Ecto neural progenitor cell (in vitro differentiated cells): ENCODE data around the gene MAD1L1.

Experiments
- DNase-seq: peaks from one replicate; pipeline ENCODE4 v3.0.0-alpha.2; 2018; ENCODE audit warnings: low spot score

The MAD1L1 gene

GRCh38 chr7:2242541-2243429 is 10.0 kb upstream of the MAD1L1 start:
- DNase-seq = no peak

- DNase-seq = peak; percentile 92
Observed at GRCh38 chr7:2241580-2242540, 9.1 kb upstream of the MAD1L1 start, which contains the start of the genes MRM2 and NUDT1. TSS of gene MRM2 (minus strand) at chr7:2242205. CDS start at chr7:2242169, 36 bp downstream. TSS of gene NUDT1 (plus strand) at chr7:2242226. CDS start at chr7:2244575, 2,349 bp downstream.

DNA sequence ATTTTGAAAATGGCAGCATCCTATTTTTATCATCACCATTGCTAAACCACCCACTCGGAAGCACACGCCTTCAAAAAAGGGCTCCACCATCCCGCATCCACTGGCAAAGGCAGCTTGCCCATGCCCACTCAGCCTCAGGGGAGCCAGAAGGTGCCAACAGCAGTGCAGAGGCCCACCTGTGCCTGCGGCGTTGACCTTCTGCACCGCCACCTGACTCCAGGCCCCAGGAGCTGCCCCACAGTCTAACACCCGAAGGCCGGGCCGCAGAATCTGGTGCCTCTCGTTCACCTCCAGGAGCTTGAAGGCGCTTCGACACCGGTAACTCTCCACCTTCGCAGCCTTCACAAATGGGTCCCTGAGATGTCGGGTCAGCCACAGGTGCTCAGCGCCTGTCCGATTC is 6.5 kb upstream of the MAD1L1 start:
- DNase-seq = no peak

DNA sequence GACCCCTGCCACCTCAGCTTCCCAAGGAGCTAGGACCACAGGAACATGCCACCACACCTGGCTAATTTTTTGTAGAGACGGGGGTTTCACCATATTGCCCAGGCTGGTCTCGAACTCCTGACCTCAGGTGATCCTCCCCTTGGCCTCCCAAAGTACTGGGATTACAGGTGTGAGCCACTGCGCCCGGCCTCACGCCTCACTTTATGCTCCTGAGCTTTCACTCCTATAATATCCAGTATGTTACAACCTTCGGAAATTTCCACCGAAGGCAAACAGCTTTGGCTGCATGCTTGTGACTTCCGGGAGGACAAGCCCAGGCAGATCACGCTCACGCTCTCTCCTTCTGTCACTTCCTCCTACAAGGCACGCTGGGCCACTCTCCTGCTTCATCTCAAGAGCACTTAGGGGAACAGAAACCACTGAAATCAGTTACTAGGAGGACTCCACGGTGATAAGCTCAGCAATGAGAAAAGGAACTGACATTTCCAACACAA is 4.4 kb upstream of the MAD1L1 start:
- DNase-seq = no peak

DNA sequence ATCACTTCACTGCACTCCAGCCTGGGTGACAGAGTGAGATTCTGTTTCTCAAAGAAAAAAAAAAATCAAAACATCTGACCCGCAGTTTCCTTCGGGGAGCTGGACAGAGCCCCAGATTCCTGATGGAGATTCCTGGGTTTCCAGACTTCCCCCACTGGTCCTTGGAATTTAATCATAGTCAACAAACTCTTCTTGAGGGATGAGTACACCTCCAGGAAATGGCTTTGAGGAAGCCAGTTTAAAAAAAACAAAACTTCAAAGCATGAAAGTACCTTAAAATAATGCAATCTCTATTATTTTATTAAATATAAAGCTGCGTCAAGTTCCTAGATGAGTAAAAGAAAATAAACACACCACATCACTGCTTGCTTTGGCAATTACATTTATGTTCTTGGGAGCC is 1.2 kb upstream of the MAD1L1 start:
- DNase-seq = no peak

- peak; percentile 69 for DNase-seq
Observed at GRCh38 chr7:2231992-2232765, 566 bp downstream of the MAD1L1 start.

- DNase-seq = no peak
Observed at GRCh38 chr7:2230882-2231281, 1.9 kb downstream of the MAD1L1 start.

DNA sequence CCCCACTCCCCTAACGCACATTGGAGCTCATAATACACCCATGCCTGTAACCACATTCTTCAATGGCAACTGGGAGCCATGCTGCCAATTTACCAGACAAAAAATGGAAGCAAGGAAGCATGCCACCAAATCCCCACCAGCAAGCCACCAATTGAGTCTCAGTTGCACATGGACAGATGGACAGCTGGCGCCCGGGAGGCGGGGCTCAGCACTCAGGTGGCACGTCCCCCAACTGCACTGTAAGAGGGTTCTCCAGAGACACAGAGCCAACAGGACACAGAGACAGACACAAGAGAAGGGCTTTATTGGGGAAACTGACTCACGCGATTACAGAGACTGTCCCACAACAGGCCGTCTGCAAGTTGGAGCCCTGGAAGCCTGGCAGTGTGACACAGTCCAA is 2.5 kb downstream of the MAD1L1 start:
- DNase-seq = no peak

DNA sequence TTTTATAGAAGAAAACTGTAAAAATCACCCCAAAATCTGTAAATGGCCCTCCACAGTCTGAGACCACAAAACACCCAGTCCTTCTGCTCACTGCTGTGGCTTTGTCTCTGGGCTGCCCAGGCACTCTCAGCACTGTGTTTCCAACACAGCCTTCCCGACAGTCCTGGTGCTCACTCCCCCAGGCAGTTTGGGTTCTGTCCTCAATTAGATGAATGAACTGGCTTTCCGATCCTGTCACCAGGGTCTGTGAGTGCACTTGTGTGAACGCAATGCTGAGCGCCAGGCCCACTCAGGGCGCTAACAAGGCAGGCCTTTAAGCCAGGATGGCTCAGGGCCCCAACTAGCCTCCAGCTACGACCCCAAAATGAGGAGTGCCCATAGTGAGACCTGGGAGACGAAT is 3.3 kb downstream of the MAD1L1 start:
- no peak for DNase-seq

- DNase-seq = no peak
Observed at GRCh38 chr7:2228921-2229320, 3.8 kb downstream of the MAD1L1 start.

GRCh38 chr7:2227699-2228098 is 5.0 kb downstream of the MAD1L1 start:
- DNase-seq = no peak

DNA sequence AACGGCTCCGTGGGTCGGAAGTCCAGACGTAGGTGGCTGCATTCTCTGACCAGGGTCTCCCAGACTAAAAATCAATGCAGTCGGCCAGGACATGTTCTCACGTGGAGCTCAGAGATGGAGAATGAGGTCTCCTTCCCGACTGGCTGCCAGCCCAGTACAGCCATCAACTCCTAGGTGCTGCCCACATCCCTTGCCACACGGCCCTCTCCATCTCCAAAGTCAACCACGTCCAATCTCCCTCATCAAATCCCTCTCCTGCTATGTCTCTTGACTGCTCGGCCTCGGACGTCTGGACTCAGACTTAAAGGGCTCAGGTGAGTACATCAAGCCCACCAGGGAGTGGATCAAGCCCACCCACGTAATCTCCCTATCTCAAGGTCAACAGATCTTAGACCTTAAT is 6.9 kb downstream of the MAD1L1 start:
- no peak for DNase-seq

GRCh38 chr7:2225336-2225735 is 7.4 kb downstream of the MAD1L1 start:
- no peak for DNase-seq

DNA sequence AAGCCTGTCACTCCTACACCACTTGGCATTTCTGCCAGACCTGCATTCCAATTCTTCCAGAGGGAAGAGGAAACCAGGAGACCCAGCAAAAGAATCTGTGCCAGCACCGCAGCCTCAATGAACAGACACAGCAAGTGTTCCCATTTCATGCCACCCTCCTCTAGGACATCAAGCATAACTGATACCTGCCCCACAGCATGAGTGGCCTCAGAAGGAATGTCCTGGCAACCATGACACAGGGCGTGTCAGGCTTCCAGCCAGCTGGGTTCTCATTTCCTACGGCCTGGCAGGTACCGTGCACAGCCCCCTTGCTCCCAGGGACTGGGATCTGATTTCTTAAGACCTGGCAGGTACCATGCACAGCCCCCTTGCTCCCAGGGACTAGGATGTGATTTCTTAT is 7.8 kb downstream of the MAD1L1 start:
- DNase-seq = no peak

GRCh38 chr7:2224491-2224928 is 8.2 kb downstream of the MAD1L1 start:
- DNase-seq = no peak

DNA sequence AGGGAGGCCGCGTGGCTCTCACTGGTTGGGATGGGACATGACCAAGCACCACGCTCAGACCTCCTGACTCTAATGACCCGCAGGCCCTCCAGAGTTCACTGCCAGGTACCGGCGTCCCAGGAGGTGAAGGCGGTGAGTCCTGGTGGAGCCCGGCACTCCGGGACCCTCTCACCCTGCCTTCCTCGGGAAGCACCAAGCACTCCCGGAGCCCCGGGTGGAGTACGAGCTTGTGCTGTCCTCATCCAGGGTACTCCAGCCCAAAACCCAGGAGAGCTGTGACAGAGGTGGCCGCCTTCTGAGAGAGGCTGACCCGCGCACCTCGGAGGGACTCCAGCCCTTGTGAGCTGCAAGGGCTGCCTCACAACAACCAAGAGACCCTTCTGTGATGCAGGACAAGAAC is 9.4 kb downstream of the MAD1L1 start:
- DNase-seq = no peak

- no peak for DNase-seq
Observed at GRCh38 chr7:2222516-2222915, 10.2 kb downstream of the MAD1L1 start.

GRCh38 chr7:2220954-2221353 is 11.8 kb downstream of the MAD1L1 start:
- no peak for DNase-seq

- no peak for DNase-seq
Observed at GRCh38 chr7:2220506-2220905, 12.2 kb downstream of the MAD1L1 start.

DNA sequence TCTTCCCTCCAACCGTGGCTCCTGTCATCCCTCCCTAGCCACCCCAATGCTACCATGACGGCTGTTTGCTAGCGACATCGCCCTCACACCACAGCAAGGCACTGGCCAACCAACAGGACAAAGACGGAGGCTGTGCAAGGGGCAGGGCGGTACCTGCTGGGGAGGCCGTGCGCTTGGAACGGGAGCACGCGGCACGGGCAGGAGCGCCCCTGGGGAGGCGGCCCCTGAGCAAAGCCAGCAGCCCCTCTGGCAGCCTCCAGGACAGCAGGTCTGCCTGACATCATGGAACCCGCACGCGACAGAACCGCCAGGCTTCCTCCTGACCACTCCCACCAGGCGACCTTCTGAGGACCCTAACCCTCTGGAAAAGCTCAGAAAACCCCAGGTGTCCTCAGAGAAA is 12.7 kb downstream of the MAD1L1 start:
- DNase-seq = no peak

- no peak for DNase-seq
Observed at GRCh38 chr7:2219606-2220005, 13.1 kb downstream of the MAD1L1 start.

DNA sequence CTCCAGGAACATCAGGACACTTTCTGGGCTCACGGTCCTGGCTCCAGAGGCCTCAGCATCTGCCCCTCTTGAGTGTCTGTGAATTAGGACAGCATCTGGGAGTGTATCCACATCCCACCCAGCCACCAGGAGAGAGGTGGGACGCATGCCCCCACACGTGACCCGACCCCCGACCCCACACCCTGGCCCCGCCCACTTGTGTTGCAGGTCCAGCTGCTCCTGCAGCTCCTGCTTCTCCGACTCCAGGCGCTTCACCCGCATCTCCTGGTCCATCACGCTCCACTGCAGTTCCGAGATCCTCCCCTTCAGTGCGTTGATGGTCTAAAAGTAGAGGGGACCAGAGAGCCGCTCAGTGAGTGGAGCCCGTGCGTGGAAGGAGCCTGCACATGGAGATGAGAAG is 13.6 kb downstream of the MAD1L1 start:
- no peak for DNase-seq
